HepG2 (cell line): ENCODE measurements around the gene NXPH4. TPM values are rescaled to one million over a fixed set of nuclear protein-coding genes. Genes with fewer than 3 reads are reported as not detected.
A peak's percentile ranks its signal among the peaks of the same experiment; 100 is the strongest.

Source experiments
- ADNP ChIP-seq: sonication (generic); formaldehyde crosslinking; IDR thresholded peaks from 2 replicates; pipeline ENCODE4 v1.4.0; 2020; ENCODE audit warnings: missing genetic modification reagents
- CBX5 ChIP-seq: sonication (generic); formaldehyde crosslinking; IDR thresholded peaks from 2 replicates; pipeline ENCODE4 v1.4.0; 2020; ENCODE audit warnings: missing genetic modification reagents, borderline replicate concordance
- CEBPB ChIP-seq: IDR thresholded peaks from 2 replicates; pipeline ENCODE4 v1.6.1; 2011; ENCODE audit warnings: low read depth, low read length, improper control_type of control experiment, borderline replicate concordance
- CENPX ChIP-seq: sonication (generic); formaldehyde crosslinking; IDR thresholded peaks from 2 replicates; pipeline ENCODE4 v1.9.0; 2021; ENCODE audit warnings: mild to moderate bottlenecking, missing genetic modification reagents, moderate library complexity
- FOXK2 ChIP-seq: fragments of 450-650 bp; IDR thresholded peaks from 2 replicates; pipeline ENCODE4 v1.6.1; 2016
- FOXO1 ChIP-seq: sonication (generic); formaldehyde crosslinking; IDR thresholded peaks from 2 replicates; pipeline ENCODE4 v1.4.0; 2020; ENCODE audit warnings: missing genetic modification reagents
- HCFC1 ChIP-seq: fragments of 150-350 bp; IDR thresholded peaks from 2 replicates; pipeline ENCODE4 v1.6.1; 2014; ENCODE audit warnings: low read depth, low read length
- HHEX ChIP-seq: IDR thresholded peaks from 2 replicates; pipeline ENCODE4 v1.6.1; 2016; ENCODE audit warnings: control low read depth
- ISX ChIP-seq: sonication (generic); formaldehyde crosslinking; conservative IDR thresholded peaks from 2 replicates; pipeline ENCODE4 v1.5.0; 2020; ENCODE audit warnings: missing genetic modification reagents
- KDM1A ChIP-seq: IDR thresholded peaks from 2 replicates; pipeline ENCODE4 v1.6.1; 2016; ENCODE audit warnings: missing compliant biosample characterization
- NFRKB ChIP-seq: fragments of 450-650 bp; IDR thresholded peaks from 2 replicates; pipeline ENCODE4 v1.6.1; 2017
- PCBP2 ChIP-seq: fragments of 200-400 bp; formaldehyde crosslinking; optimal IDR thresholded peaks from 2 replicates; pipeline ENCODE3; 2018; ENCODE audit warnings: low read length, low read depth; ENCODE audit not compliant: poor library complexity, severe bottlenecking
- PHB2 ChIP-seq: fragments of 450-650 bp; IDR thresholded peaks from 2 replicates; pipeline ENCODE4 v1.6.1; 2018; ENCODE audit not compliant: partially characterized antibody
- PHF21A ChIP-seq: sonication (generic); formaldehyde crosslinking; IDR thresholded peaks from 2 replicates; pipeline ENCODE4 v1.5.0; 2020; ENCODE audit warnings: mild to moderate bottlenecking, missing genetic modification reagents
- PHF5A ChIP-seq: IDR thresholded peaks from one replicate; pipeline ENCODE4 v1.6.1; 2018; ENCODE audit warnings: low read depth, missing genetic modification reagents; ENCODE audit not compliant: unreplicated experiment
- POGZ ChIP-seq: sonication (generic); formaldehyde crosslinking; IDR thresholded peaks from 2 replicates; pipeline ENCODE4 v1.4.0; 2020; ENCODE audit warnings: mild to moderate bottlenecking, missing genetic modification reagents
- PPARG ChIP-seq: conservative IDR thresholded peaks from 2 replicates; pipeline ENCODE4 v1.6.1; 2016; ENCODE audit warnings: missing biosample characterization, missing genetic modification reagents
- RFX5 ChIP-seq: IDR thresholded peaks from 2 replicates; pipeline ENCODE4 v1.6.1; 2011; ENCODE audit warnings: low read depth, low read length, improper control_type of control experiment
- SMYD3 ChIP-seq: sonication (generic); formaldehyde crosslinking; IDR thresholded peaks from 2 replicates; pipeline ENCODE4 v1.8.1; 2023; ENCODE audit warnings: mild to moderate bottlenecking, missing genetic modification reagents
- TBX3 ChIP-seq: fragments of 450-650 bp; IDR thresholded peaks from 2 replicates; pipeline ENCODE4 v1.6.1; 2017; ENCODE audit warnings: antibody characterized with exemption, mild to moderate bottlenecking, inconsistent platforms, borderline replicate concordance
- ZC3H4 ChIP-seq: sonication (generic); formaldehyde crosslinking; IDR thresholded peaks from 2 replicates; pipeline ENCODE4 v1.4.0; 2020; ENCODE audit warnings: missing genetic modification reagents, borderline replicate concordance
- ZNF329 ChIP-seq: sonication (generic); formaldehyde crosslinking; IDR thresholded peaks from 2 replicates; pipeline ENCODE4 v1.9.0; 2021; ENCODE audit warnings: low read depth, mild to moderate bottlenecking, missing genetic modification reagents
- ZNF773 ChIP-seq: sonication (generic); formaldehyde crosslinking; IDR thresholded peaks from 2 replicates; pipeline ENCODE4 v1.4.0; 2020; ENCODE audit warnings: missing genetic modification reagents, borderline replicate concordance
- ZNF780A ChIP-seq: sonication (generic); formaldehyde crosslinking; IDR thresholded peaks from 2 replicates; pipeline ENCODE4 v1.8.0; 2022; ENCODE audit warnings: mild to moderate bottlenecking, missing genetic modification reagents, moderate library complexity
- ZNF891 ChIP-seq: sonication (generic); formaldehyde crosslinking; IDR thresholded peaks from 2 replicates; pipeline ENCODE4 v1.5.0; 2020; ENCODE audit warnings: mild to moderate bottlenecking, missing genetic modification reagents
- ZSCAN21 ChIP-seq: sonication (generic); formaldehyde crosslinking; IDR thresholded peaks from 2 replicates; pipeline ENCODE4 v1.8.0; 2022; ENCODE audit warnings: mild to moderate bottlenecking, missing genetic modification reagents, moderate library complexity, borderline replicate concordance
- ZSCAN31 ChIP-seq: sonication (generic); formaldehyde crosslinking; IDR thresholded peaks from 2 replicates; pipeline ENCODE4 v1.5.0; 2020; ENCODE audit warnings: low read depth, mild to moderate bottlenecking, missing genetic modification reagents
- polyA plus RNA-seq, 8 experiments: library from polyadenylated mRNA; depleted of rRNA in 3 of 8; stranded (reverse) in 7 of 8; unstranded in 1 of 8; fragments of >200 nt; fragmentation: Illumina TruSeq in 4 of 8; extraction: Trizol in 4 of 8; gene quantifications; 2 replicates each; pipeline versions ENCODE4 v1.2.1 to v1.2.3, GENCODE V29; 2011 to 2016; ENCODE audit warnings: low read depth in 4 of 8, missing spikeins in 1 of 8, mixed read lengths in 1 of 8; ENCODE audit not compliant: insufficient read depth in 1 of 8
- total RNA-seq, 5 experiments: library from RNA; depleted of rRNA; stranded (reverse); fragments of >200 nt; fragmentation: Illumina TruSeq; extraction: Trizol; gene quantifications; 2 replicates each; pipeline ENCODE4 v1.2.3, GENCODE V29; 2016; ENCODE audit warnings: low read depth in 1 of 5
- TF ChIP-seq, protein P1 (sequence below): IDR thresholded peaks from 2 replicates; pipeline ENCODE4 v1.6.1; 2016
- TF ChIP-seq, protein P2 (sequence below): sonication (generic); formaldehyde crosslinking; IDR thresholded peaks from 2 replicates; pipeline ENCODE4 v1.8.1; 2023; ENCODE audit warnings: missing genetic modification reagents, inconsistent platforms, borderline replicate concordance
- TF ChIP-seq, protein P3 (sequence below): IDR thresholded peaks from 2 replicates; pipeline ENCODE4 v1.6.1; 2016; ENCODE audit warnings: missing compliant biosample characterization, missing genetic modification reagents, borderline replicate concordance

NXPH4 gene
- total and polyA plus RNA-seq, 2 of the 13 experiments (the other 11 are each of a cell fraction or from before 2014, with no cell fraction given), result 0.13 TPM; not detected in 1

DNA sequence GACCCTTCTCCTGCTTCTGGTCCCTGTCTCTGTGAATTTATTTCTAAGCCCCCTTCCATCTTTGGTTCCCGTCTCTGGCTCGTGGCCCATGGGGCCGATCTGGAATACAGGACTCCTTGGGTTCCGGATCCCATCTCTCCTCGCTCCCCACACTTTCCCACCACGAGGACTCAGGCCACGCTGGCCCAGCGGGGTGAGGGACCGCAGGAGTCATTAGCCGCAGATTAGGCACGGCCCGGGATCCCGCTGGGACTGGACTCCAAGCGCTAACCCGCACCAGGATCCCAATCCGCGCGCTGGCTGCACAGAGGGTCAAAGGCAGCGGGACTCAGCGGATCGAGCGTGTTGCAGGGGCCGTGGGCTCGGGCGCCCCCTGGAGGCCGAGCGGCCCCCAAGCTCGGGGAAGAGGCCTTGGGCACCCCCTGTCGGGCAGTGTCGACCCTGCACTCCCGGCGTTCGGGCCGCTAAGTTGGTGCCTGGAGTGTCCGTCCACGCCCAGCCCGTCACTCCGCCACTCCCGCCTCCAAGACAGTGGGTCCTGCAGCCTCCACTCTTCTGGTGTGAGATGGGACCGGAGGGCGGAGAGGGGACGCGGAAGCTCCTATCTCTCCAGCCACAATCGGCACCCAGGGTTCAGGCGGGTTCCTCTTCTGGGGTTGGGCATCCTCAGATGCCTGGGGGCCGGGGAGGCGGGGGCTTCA, 22.4 kb downstream of the NXPH4 start (continued):
- TF ChIP-seq ZNF780A (CRISPR knock-in tag) (no peak), TBX3 (no peak), SMYD3 (CRISPR knock-in tag) (no peak), CBX5 (CRISPR knock-in tag) (no peak), CENPX (CRISPR knock-in tag) (no peak), KDM1A (CRISPR knock-in tag) (no peak), ISX (CRISPR knock-in tag) (no peak), POGZ (CRISPR knock-in tag) (0 out of 2 replicates have a peak, but pooled peaks have one; percentile 24), ZC3H4 (CRISPR knock-in tag) (no peak), FOXO1 (CRISPR knock-in tag) (peak; percentile 56), ZNF773 (CRISPR knock-in tag) (no peak), PHF5A (CRISPR knock-in tag) (no peak), NFRKB (no peak), RFX5 (no peak), CEBPB (no peak), ZSCAN21 (CRISPR knock-in tag) (peak; percentile 76; the same call in 1 of the 2 replicates), ZNF329 (CRISPR knock-in tag) (no peak), HCFC1 (no peak; the same call in 1 of the 2 replicates), PCBP2 (no peak), PHF21A (peak; percentile 82; the same call in 1 of the 2 replicates), ZNF891 (CRISPR knock-in tag) (no peak), HHEX (CRISPR knock-in tag) (no peak), PPARG (CRISPR knock-in tag) (peak; percentile 40), PHB2 (no peak), ADNP (no peak), ZSCAN31 (0 out of 2 replicates have a peak, but pooled peaks have one; percentile 27), FOXK2 (no peak)
- TF ChIP-seq, protein P1, sequence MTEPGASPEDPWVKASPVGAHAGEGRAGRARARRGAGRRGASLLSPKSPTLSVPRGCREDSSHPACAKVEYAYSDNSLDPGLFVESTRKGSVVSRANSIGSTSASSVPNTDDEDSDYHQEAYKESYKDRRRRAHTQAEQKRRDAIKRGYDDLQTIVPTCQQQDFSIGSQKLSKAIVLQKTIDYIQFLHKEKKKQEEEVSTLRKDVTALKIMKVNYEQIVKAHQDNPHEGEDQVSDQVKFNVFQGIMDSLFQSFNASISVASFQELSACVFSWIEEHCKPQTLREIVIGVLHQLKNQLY (CRISPR knock-in tag), result 0 out of 2 replicates have a peak, but pooled peaks have one; percentile 3
- TF ChIP-seq, protein P2, sequence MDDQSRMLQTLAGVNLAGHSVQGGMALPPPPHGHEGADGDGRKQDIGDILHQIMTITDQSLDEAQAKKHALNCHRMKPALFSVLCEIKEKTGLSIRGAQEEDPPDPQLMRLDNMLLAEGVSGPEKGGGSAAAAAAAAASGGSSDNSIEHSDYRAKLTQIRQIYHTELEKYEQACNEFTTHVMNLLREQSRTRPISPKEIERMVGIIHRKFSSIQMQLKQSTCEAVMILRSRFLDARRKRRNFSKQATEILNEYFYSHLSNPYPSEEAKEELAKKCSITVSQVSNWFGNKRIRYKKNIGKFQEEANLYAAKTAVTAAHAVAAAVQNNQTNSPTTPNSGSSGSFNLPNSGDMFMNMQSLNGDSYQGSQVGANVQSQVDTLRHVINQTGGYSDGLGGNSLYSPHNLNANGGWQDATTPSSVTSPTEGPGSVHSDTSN (CRISPR knock-in tag), result no peak
- TF ChIP-seq, protein P3, sequence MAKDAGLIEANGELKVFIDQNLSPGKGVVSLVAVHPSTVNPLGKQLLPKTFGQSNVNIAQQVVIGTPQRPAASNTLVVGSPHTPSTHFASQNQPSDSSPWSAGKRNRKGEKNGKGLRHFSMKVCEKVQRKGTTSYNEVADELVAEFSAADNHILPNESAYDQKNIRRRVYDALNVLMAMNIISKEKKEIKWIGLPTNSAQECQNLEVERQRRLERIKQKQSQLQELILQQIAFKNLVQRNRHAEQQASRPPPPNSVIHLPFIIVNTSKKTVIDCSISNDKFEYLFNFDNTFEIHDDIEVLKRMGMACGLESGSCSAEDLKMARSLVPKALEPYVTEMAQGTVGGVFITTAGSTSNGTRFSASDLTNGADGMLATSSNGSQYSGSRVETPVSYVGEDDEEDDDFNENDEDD (CRISPR knock-in tag), result peak; percentile 37; the same call in 1 of the 2 replicates
